Measurements from ENCODE around the gene AKR1D1.
"Not testable (repeated sequence)": the region's sequence is repeated elsewhere in the genome, so short reads cannot be mapped to it uniquely, and the experiment has no call there.

Gene AKR1D1

DNA sequence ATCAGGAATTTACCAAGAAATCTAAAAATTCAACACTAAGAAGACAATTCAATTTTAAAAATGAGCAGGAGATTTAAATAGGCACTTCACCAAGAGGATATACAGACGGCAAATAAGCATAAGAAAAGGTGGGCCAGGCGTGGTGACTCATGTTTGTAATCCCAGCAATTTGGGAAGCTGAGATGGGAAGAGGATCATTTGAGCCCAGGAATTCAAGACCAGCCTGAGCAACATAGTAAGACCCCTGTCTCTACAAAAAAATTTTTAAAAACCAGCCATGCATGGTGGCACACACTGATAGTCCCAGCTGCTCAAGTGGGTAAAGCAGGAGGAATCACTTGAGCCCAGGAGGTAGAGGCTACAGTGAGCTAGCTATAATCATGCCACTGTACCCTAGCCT lies 3.5 kb upstream of the AKR1D1 start:
- no peak for DNase-seq
- intact Hi-C loops (cut with DNase I) = no loop called here

DNA sequence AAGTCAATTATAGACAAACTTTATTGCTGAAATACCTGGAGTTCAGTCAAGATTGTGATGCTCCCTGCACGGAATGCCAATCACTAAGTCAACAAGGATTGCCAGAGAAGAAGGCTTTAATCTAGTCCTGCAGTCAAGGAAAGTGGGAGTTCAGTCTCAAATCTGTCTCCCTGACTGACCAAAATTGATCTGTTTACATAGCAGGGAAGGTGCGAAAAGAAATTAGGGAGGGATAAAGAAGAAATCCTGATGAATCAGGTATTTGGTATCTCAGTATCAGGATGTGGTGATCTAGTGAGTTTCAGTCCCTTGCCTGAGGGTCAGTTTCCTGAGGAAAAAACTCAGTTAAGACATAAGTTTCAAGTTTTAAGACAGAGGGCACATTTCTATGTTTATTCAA lies 2.1 kb upstream of the AKR1D1 start:
- DNase-seq = no peak
- intact Hi-C loops (cut with DNase I) = no loop called here

DNA sequence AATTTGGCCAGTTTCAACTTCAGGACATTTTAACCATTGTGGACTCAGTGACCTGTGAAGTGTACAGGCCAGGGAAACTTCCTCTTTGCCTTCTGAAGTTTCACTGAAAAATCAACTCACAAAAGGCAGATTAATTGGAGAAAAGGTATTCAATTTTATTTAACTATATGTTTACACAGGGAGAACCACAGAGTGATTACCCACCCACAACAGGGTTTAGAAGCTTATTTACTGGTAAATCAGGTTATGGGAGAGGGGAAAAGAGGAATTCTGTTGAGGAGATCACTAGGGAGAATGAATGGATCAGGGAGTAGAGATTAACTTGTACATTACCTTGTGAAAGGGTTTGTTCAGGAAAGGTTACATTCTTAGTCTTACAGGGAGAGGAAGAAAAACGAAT lies 1.7 kb upstream of the AKR1D1 start:
- DNase-seq = no peak
- intact Hi-C loops (cut with DNase I) = no loop called here

DNA sequence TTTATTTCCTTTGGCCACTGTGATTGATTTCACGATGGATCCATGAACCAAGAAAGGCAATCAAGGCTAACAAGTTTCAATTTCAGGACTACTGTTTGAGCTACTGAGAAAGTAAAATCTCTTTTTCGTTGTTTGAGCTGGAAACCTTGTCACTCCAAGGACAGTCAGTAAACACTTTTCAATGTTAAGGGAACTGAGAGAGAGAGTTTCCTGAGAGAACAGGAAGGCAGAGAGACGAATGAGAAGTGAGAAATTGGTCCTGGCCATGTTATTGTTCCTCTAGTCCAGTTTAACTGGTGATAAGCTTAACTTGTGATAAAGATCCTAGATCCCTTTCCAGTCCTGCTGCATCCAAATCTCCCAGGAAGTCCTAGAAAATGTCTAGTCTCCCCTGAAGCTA lies 909 bp upstream of the AKR1D1 start:
- DNase-seq = no peak
- intact Hi-C loops (cut with DNase I) = no loop called here

DNA sequence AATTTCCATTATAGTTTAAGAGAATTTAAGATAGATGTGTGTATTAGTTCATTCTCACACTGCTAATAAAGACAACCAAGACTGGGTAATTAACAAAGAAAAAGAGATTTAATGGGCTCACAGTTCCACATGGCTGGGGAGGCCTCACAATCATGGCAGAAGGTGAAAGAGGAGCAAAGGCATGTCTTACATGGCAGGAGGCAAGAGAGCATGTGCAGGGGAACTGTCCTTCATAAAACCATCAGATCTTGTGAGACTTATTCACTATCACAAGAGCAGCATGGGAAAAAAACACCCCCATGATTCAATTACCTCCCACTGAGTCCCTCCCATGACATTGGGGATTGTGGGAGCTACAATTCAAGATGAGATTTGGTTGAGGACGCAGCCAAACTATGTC lies 473 bp upstream of the AKR1D1 start:
- intact Hi-C loops (cut with DNase I); DNase-seq: not testable (repeated sequence)

DNA sequence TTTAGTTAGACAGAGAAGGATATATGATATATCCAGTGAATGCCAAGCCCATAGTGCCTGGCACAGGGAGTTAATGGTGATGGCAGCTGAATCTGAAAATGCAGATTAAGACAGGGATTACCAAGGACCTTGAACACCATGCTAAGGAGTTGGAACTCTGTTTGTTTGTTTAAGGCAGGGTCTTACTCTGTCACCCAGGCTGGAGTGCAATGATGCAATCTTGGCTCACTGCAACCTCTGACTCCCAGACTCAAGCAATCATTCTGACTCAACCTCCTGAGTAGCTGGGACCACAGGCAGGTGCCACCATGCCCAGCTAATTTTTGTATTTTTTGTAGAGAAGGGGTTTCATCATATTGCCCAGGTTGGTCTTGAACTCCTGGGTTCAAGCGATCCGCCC lies 1.6 kb downstream of the AKR1D1 start:
- DNase-seq = no peak
- intact Hi-C loops (cut with DNase I) = no loop called here

DNA sequence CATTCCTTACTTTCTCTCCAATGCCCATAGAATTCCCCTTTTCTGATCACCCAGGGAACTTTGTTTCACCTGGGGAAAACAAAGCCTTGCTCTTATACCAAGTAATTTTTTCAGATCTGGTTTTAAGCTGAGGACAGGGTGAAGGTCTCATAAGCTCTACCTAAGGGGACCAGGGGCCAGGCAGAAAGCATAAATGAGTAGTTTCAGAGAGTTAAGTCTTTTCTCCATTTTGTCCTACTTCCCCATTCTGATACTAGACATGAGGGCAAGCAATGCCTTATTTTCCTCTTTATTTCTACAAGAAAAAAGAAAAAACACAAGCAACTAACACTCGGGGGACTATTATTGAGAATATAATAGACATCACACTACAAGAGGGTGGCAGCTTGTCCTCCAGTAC lies 2.9 kb downstream of the AKR1D1 start:
- DNase-seq = no peak
- intact Hi-C loops (cut with DNase I) = no loop called here

DNA sequence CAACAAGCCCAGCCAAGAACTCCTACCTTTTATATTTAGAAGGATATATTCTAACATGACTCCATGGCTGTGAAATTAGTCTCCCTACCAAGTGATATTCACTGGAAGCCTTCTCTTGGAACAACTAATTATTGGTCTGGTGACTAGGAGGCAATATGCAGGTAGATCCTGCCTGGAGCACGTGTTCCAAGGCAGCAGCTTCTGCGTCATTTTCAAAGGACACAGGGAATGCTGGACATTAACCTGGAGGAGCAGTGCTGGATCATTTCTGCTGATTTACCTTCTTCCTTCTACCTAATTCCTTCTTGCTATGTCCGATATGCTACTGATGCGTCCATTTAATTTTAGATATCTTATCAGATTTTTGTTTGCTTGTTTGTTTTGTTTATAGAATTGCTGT lies 5.6 kb downstream of the AKR1D1 start:
- intact Hi-C loops (cut with DNase I) = no loop called here
- no peak for DNase-seq

DNA sequence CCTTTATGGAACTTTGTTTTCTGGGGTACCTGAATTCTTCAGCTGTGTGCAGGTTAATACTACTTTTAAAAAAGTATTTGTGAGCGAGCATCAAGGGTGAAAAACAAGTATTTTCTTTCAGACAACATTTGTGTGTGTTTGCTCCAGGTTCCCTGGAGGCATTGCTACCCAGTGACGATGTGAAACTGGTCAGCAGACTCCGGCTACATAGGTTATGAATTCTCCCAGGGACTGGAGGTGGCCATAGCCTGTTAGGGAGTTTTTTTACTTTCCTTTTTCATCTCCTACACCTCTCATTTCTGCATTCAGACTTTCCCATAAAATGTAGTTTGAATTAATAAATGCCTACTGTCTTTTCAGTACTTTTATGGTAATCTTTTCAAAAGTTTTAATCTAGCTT lies 7.6 kb downstream of the AKR1D1 start:
- intact Hi-C loops (cut with DNase I) = no loop called here
- DNase-seq = no peak

DNA sequence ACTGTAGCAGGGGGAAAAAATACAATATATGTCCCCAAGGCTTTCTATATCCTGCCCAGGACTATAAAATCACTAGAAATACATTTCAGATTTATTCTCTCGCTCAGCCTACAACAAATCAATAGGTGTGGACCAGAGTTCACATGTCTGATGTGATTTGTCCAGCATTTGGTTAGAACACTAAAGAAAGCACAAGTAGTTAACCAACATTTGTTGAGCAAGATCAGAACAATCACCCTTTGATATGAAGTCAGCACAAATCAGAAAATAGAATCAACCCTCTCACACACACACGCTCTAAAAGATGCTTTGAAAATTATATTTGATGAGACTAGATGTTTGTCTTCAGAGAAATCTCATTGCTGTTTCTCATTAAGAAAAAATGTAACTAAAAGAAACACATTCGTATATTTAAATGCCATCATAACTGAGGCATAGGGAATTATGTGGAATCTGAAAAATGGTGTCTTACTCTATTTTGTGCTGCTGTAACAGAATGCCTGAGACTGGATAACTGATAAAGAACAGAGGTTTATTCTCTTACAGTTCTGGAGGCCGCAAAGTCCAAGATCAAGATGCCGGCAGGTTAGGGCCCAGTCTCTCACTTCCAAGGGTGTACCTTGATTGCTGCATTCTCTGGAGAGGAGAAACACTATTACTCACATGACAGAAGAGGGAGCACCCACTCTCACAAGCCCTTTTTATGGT lies 10.5 kb downstream of the AKR1D1 start:
- intact Hi-C loops (cut with DNase I) = no loop called here
- DNase-seq = no peak

DNA sequence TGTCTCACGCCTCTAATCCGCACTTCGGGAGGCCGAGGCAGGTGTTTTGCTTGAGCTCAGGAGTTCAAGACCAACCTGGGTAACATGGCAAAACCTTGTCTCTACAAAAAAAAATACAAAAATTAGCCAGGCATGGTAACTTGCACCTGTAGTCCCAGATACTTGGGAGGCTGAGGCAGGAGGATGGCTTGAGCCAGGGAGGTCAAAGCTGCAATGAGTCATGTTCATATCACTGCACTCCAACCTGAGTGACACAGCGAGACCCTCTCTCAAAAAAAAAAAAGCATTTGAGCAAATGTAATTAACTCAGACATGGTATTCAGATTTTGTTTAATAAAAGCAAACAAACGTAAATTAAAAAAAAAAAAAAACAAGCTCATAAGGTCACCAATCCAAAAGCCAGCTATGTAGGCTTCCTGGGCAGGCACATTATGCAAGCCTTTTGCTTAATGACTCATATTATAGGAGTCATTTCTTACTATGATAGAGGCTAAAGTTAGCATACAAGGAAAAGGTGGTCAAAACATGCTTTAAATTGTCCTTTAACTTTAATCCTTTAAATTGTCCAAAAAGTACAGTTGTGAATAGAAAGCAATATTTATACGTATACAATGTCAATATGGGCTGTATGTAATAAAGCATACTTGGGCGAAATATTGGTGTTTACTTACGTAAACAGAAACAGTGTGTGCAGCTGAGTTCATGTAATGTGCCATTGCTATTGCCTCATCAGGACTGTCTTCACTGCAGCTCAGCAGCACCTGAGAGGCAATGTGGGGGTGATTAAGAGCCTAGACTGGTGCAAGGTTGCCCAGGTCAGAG lies 13.0 kb downstream of the AKR1D1 start:
- no peak for DNase-seq
- intact Hi-C loops (cut with DNase I) = no loop called here

DNA sequence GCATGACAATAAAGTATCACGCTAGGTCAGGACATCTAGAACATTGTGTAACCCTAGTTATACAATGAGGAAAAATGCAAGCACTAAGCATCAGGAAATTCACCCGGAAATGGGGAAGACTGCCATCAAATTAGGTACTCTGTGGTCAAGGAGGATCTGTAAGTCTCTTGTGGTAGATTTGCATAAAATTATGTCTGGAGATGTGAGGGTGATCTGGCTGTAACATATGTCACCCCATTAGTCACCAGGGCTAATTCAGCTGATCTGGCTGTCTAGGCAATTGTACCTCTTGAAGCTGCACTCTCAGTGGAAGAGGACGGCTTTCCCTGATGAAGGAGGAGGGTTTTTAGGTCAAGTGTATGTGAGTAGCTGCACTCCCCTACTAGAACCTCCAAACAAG lies 14.8 kb downstream of the AKR1D1 start:
- intact Hi-C loops (cut with DNase I) = no loop called here
- no peak for DNase-seq

DNA sequence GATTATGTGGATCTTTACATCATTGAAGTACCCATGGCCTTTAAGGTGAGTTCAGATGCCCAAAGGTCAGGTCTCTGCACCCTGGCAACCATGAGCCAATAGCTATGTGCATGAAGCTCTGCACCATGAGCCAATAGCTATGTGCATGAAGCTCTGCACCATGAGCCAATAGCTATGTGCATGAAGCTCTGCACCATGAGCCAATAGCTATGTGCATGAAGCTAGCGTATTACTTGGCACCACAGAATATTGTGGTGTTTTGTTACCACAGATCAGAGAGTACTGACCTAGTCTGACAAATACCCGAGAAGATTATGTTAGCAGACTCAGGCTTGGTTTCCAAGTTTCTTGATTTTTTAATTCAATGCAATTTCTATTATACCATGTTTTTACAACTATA lies 15.6 kb downstream of the AKR1D1 start:
- intact Hi-C loops (cut with DNase I); DNase-seq: not testable (repeated sequence)

DNA sequence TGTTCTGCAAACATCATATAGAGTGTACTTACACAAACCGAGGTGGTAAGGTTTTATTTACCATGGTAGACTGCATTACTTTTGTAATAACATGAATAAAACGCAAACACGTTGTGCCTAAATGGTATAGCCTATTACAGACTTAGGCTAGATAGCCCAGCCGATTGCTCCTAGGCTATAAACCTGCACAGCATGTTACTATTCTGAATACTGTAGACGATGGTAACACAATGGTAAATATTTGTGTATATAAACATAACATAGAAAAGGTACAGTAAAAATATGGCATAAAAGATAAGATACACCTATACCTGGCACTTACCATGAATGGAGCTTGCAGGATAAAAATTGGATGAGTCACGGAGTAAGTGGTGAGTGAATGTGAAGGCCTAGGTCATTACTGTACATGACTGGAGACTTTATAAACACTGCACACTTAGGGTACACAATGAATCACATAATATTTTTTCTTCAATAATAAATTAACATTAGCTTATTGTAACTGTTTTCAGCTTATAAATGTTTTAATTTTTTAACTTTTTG lies 16.3 kb downstream of the AKR1D1 start:
- intact Hi-C loops (cut with DNase I) = no loop called here
- no peak for DNase-seq

DNA sequence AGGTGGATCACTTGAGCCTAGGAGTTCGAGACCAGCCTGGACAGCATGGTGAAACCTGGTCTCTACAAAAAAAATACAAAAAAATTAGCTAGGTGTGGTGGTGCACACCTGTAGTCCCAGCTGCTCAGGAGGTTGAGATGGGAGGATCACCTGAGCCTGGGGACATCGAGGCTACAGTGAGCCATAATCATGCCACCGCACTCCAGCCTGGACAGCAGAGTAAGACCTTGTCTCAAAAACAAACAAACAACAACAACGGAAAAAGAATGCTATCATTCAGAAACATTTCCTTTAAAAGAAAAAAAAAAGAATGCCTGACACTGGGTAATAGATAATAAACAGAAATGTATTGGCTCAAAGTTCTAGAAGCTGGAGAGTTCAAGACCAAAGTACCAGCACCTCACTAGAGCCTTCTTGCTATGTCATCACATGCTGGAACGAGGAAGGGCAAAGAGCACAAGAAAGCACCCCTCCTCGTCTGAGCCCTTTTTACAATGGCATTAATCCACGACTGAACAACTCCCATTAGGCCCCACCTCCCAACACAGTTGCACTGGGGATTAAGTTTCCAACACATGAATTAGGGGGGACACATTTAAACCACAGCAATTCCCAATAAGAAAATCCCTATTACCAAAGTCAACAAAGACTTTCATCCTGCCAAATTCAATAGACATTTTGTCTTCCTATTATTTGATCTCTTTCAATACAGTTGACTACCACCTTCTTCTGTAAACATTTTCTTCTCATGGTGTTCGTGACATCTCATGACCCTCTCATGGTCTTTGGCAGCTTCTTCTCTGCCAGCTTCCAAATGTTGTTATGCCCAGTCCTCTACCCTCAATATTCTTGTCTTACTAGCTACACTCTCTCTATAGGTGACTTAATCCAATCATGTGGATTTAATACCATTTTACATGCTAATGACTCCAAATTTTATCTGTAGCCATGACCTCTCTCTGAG lies 20.0 kb downstream of the AKR1D1 start:
- DNase-seq = no peak
- intact Hi-C loops (cut with DNase I) = no loop called here

DNA sequence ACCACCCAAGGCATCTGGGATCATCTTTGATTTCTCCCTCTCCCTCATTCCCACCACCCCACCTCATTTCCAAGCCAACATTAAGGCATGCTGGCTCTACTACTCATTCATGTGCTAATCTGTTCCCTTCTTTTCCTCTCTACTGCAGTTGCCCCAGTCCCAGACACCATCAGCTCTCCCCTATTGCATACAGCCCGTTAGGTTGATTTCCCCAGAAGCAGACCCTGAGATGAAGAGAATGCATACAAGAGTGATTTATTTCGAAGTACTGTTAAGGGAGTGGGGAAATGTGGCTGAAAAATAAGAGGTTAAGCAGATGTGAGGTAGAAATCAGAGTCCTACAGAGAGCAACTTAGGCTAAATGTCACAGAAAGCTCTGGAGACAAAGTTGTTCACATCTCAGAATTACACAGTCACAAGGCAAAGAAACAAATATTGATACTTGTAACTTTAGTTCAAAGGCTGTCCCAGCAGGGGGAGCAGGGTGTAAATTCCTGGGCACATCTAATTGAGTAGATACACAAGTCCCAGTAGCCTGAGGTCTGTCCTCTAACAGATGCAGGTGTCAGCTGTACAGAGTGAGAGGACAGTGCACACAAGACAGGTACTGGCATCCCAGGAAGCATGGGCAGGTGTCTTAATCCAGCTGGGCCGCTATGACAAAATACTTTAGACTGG lies 20.9 kb downstream of the AKR1D1 start:
- no peak for DNase-seq
- intact Hi-C loops (cut with DNase I) = no loop called here

DNA sequence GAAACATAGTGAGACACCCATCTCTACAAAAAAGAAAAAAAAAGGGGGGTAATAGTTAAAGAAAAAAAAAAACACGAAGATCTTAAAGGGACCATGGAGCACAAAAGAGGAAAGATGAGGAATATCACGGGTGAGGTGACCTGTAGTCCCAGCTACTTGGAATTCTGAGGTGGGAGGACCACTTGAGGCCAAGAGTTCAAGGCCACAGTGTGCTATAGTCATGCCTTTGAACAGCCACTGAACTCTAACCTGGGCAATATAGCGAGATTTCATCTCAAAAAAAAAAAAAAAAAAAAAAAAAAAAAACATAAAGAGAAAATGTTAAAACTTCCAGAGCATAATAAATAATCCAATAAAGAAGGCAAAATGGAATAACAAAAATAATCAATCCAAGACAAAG lies 23.6 kb downstream of the AKR1D1 start:
- intact Hi-C loops (cut with DNase I) = no loop called here
- DNase-seq = no peak

DNA sequence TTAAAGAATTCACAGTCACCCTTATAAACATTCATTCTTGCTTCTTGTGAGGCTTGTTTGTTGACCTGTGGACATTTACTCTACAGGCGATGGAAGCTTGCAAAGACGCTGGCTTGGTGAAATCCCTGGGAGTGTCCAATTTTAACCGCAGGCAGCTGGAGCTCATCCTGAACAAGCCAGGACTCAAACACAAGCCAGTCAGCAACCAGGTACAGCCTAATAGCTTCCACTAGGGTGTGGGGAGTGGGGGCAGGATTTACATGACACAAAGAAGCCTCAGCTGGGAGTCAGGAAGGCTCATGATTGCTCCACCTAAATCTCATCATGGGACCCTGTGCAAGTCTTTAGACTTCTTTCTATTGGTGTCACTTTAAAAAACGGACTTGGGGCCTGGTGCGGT lies 29.0 kb downstream of the AKR1D1 start:
- no peak for DNase-seq

DNA sequence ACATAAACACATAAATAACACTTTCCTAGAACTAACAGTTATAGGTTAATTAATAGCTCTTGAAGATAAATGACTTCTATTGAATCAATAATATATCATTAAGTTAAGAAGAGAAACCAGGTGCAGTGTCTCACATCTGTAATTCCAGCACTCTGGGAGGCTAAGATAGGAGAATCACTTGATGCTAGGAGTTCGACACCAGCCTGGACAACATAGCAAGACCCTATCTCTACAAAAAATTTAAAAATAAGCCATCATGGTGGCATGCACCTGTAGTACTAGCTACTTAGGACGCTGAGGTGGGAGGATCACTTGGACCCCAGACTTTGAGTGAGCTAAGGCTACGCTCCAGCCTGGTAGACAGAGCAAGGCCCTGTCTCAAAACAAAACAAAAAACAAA lies 38.8 kb downstream of the AKR1D1 start:
- intact Hi-C loops (cut with DNase I) = no loop called here
- DNase-seq = no peak

More for the DNA sequence above, 29.0 kb downstream of the AKR1D1 start:
- intact Hi-C loops (cut with DNase I) = no loop called here

DNA sequence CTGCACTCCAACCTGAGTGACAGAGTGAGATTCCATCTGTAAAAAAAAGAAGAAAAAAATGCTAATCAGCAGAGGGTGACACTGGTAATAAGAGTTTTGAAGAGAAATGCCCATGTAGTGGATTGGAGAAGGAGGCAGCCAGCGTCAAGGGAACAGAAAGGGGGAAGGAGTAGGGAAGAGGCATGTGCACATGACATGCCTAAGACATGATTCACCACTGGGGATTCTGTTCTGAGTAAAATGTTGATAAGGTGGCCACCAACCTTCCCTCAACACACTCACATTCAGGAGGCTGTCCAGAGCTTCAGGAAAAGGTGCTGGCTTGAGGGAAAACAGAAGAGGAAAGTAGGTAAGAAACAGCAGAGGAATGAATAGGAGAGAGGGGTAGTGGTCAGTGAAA lies 39.9 kb downstream of the AKR1D1 start:
- DNase-seq = no peak
- intact Hi-C loops (cut with DNase I) = no loop called here

Data from posterior cingulate gyrus (tissue), 11 donors.